A172 (cell line): ENCODE results near the gene MAJIN. TPM values are rescaled to one million over a fixed set of nuclear protein-coding genes. Genes with fewer than 3 reads are reported as not detected.
A peak's percentile ranks its signal among the peaks of the same experiment; 100 is the strongest.
"Not testable (repeated sequence)": the region's sequence is repeated elsewhere in the genome, so short reads cannot be mapped to it uniquely, and the experiment has no call there.

ENCODE experiments used
- DNase-seq: peaks from one replicate; pipeline ENCODE4 v3.0.0-alpha.2; 2015; ENCODE audit warnings: low spot score
- total RNA-seq: library from RNA; depleted of rRNA; stranded (reverse); fragments of >200 nt; shearing (Covaris generic); gene quantifications from 2 replicates; pipeline ENCODE4 v1.2.3, GENCODE V29; 2014

Gene MAJIN
- total RNA-seq, 1 experiment from 2014 or later: not detected

GRCh38 chr11:64990222-64990923 is 18.5 kb upstream of the MAJIN start:
- peak; percentile 29 for DNase-seq

GRCh38 chr11:64989416-64989815 is 17.5 kb upstream of the MAJIN start:
- DNase-seq: no peak

GRCh38 chr11:64987998-64988854 is 16.3 kb upstream of the MAJIN start:
- DNase-seq: no peak

- not testable (repeated sequence) for DNase-seq
These were observed 11.4 kb upstream of the MAJIN start for GRCh38 chr11:64983339-64983738.

- DNase-seq: no peak
These were observed 4.7 kb upstream of the MAJIN start for GRCh38 chr11:64976651-64977050.

GRCh38 chr11:64974124-64974523 is 2.2 kb upstream of the MAJIN start:
- DNase-seq: no peak

- peak; percentile 58 for DNase-seq
These were observed 1.2 kb downstream of the MAJIN start for GRCh38 chr11:64970731-64971151.

- DNase-seq: peak; percentile 57
These were observed 2.7 kb downstream of the MAJIN start for GRCh38 chr11:64969209-64969608.

GRCh38 chr11:64967375-64967774 is 4.5 kb downstream of the MAJIN start:
- DNase-seq: no peak

- no peak for DNase-seq
These were observed 8.8 kb downstream of the MAJIN start for GRCh38 chr11:64963072-64963631.

- DNase-seq: no peak
These were observed 11.2 kb downstream of the MAJIN start for GRCh38 chr11:64960719-64961118.

- no peak for DNase-seq
These were observed 12.4 kb downstream of the MAJIN start for GRCh38 chr11:64959498-64959897.

- no peak for DNase-seq
These were observed 17.7 kb downstream of the MAJIN start for GRCh38 chr11:64954201-64954600.

- DNase-seq: no peak
These were observed 20.4 kb downstream of the MAJIN start for GRCh38 chr11:64951529-64951928.

GRCh38 chr11:64947208-64947814 is 24.6 kb downstream of the MAJIN start:
- no peak for DNase-seq

- no peak for DNase-seq
These were observed 35.4 kb downstream of the MAJIN start for GRCh38 chr11:64936539-64936938.

GRCh38 chr11:64935359-64936081 is 36.4 kb downstream of the MAJIN start, which contains the start of gene GPHA2:
GPHA2 (minus strand) TSS chr11:64935893; CDS start chr11:64935460, 433 bp downstream.
- DNase-seq: no peak

- DNase-seq: no peak
These were observed 37.1 kb downstream of the MAJIN start for GRCh38 chr11:64934682-64935358.

GRCh38 chr11:64933935-64934681 is 37.8 kb downstream of the MAJIN start:
- no peak for DNase-seq
